Measurements from ENCODE around the gene PARP15. TPM values are rescaled to one million over a fixed set of nuclear protein-coding genes. Genes with fewer than 3 reads are reported as not detected.
"Not testable (repeated sequence)": the region's sequence is repeated elsewhere in the genome, so short reads cannot be mapped to it uniquely, and the experiment has no call there.

The PARP15 gene
- total RNA-seq, 1 donor from 2014 or later: not detected

GRCh38 chr3:122564155-122564912, 13.1 kb upstream of the PARP15 start, which contains the start of the genes DTX3L and PARP9:
TSS of gene DTX3L (plus strand) at chr3:122564338. CDS start at chr3:122564427, 89 bp downstream.
TSS of gene PARP9 (minus strand) at chr3:122564300. CDS start at chr3:122559620, 4,680 bp downstream.
- Mint-ChIP-seq H3K27me3 (ENCODE audit: insufficient read depth, low read depth) (peaks cover 11% of the 10 kb centered on the region), H3K36me3 (no peaks in the 10 kb centered on the region), H3K4me1 (peaks cover 12% of the 10 kb centered on the region), H3K9me3 (no peaks in the 10 kb centered on the region), H3K4me3 (peak within 1 kb of the TSS; percentile 79), H3K27ac (no peak within 1 kb of the TSS)
- H3F3A ChIP-seq (ENCODE audit: low read depth): peaks cover 11% of the 10 kb centered on the region
- no peaks in the 10 kb centered on the region for H3K79me2 ChIP-seq (ENCODE audit: low read depth)
- H3K27me3 ChIP-seq: peaks cover 21% of the 10 kb centered on the region
- H3K27ac ChIP-seq: no peak within 1 kb of the TSS
- H3K4me2 ChIP-seq: peak within 1 kb of the TSS; percentile 87
- no peaks in the 10 kb centered on the region for H3K9me3 ChIP-seq (ENCODE audit: low read depth)
- peak within 1 kb of the TSS; percentile 95 for H2AFZ ChIP-seq (replicated peaks)
- H3K4me3 ChIP-seq: peak within 1 kb of the TSS; percentile 54
- H3K4me1 ChIP-seq: peaks cover 13% of the 10 kb centered on the region
- H3K9ac ChIP-seq: no peak within 1 kb of the TSS
- TF ChIP-seq EZH2phosphoT487 (IDR thresholded peaks at IDR 0.05) (peak; percentile 45), CTCF (IDR thresholded peaks at IDR 0.05) (no peak), EZH2 (IDR thresholded peaks at IDR 0.05) (peak; percentile 56)
- no peaks in the 10 kb centered on the region for H4K20me1 ChIP-seq (ENCODE audit: low read depth)
- peak; percentile 68 for DNase-seq (ENCODE audit: low spot score)
- H3K36me3 ChIP-seq: no peaks in the 10 kb centered on the region

GRCh38 chr3:122568131-122568530, 9.3 kb upstream of the PARP15 start:
- H3K9me3 Mint-ChIP-seq; H3K79me2 ChIP-seq (ENCODE audit: low read depth); DNase-seq (ENCODE audit: low spot score); H3K9ac ChIP-seq; H3K36me3 ChIP-seq; H3K27ac ChIP-seq; H3K4me3 Mint-ChIP-seq; H3K27ac Mint-ChIP-seq; H3K27me3 Mint-ChIP-seq (ENCODE audit: insufficient read depth, low read depth); H3K36me3 Mint-ChIP-seq; H3K9me3 ChIP-seq (ENCODE audit: low read depth); H4K20me1 ChIP-seq (ENCODE audit: low read depth); H3K4me2 ChIP-seq; H3K4me3 ChIP-seq; H2AFZ ChIP-seq (replicated peaks): not testable (repeated sequence)
- Histone ChIP-seq H3F3A (ENCODE audit: low read depth) (peaks cover 11% of the 10 kb centered on the region), H3K4me1 (peaks cover 17% of the 10 kb centered on the region), H3K27me3 (peaks cover 17% of the 10 kb centered on the region)
- H3K4me1 Mint-ChIP-seq: peaks cover 19% of the 10 kb centered on the region

GRCh38 chr3:122568755-122569154, 8.7 kb upstream of the PARP15 start:
- no peak overlapping the region for H3K4me3 ChIP-seq
- H3K4me2 ChIP-seq: no peak overlapping the region
- DNase-seq (ENCODE audit: low spot score): no peak
- H2AFZ ChIP-seq (replicated peaks): no peak overlapping the region
- H3K36me3 ChIP-seq: no peaks in the 10 kb centered on the region
- Mint-ChIP-seq H3K9me3 (peaks cover 2% of the 10 kb centered on the region), H3K27me3 (ENCODE audit: insufficient read depth, low read depth) (peaks cover 5% of the 10 kb centered on the region), H3K27ac (no peak overlapping the region), H3K4me1 (peaks cover 16% of the 10 kb centered on the region), H3K36me3 (no peaks in the 10 kb centered on the region), H3K4me3 (no peak overlapping the region)
- H4K20me1 ChIP-seq (ENCODE audit: low read depth): no peaks in the 10 kb centered on the region
- H3F3A ChIP-seq (ENCODE audit: low read depth): peaks cover 6% of the 10 kb centered on the region
- peaks cover 12% of the 10 kb centered on the region for H3K27me3 ChIP-seq
- no peaks in the 10 kb centered on the region for H3K79me2 ChIP-seq (ENCODE audit: low read depth)
- H3K9ac ChIP-seq: no peak overlapping the region
- H3K4me1 ChIP-seq: peaks cover 15% of the 10 kb centered on the region
- H3K9me3 ChIP-seq (ENCODE audit: low read depth): no peaks in the 10 kb centered on the region
- TF ChIP-seq EZH2phosphoT487 (IDR thresholded peaks at IDR 0.05) (no peak), CTCF (IDR thresholded peaks at IDR 0.05) (no peak), EZH2 (IDR thresholded peaks at IDR 0.05) (no peak)
- no peak overlapping the region for H3K27ac ChIP-seq

- Histone ChIP-seq H3K27ac (no peak overlapping the region), H3K4me3 (no peak overlapping the region), H3K4me2 (no peak overlapping the region), H2AFZ (replicated peaks) (peak overlapping the region; percentile 94), H3K4me1 (peaks cover 6% of the 10 kb centered on the region), H3F3A (ENCODE audit: low read depth) (peaks cover 4% of the 10 kb centered on the region), H3K9me3 (ENCODE audit: low read depth) (no peaks in the 10 kb centered on the region), H3K9ac (no peak overlapping the region), H3K36me3 (no peaks in the 10 kb centered on the region), H4K20me1 (ENCODE audit: low read depth) (no peaks in the 10 kb centered on the region), H3K27me3 (peaks cover 16% of the 10 kb centered on the region), H3K79me2 (ENCODE audit: low read depth) (no peaks in the 10 kb centered on the region)
- TF ChIP-seq EZH2phosphoT487 (IDR thresholded peaks at IDR 0.05) (no peak), EZH2 (IDR thresholded peaks at IDR 0.05) (no peak), CTCF (IDR thresholded peaks at IDR 0.05) (no peak)
- peak; percentile 11 for DNase-seq (ENCODE audit: low spot score)
- Mint-ChIP-seq H3K36me3 (no peaks in the 10 kb centered on the region), H3K27me3 (ENCODE audit: insufficient read depth, low read depth) (peaks cover 7% of the 10 kb centered on the region), H3K4me3 (no peak overlapping the region), H3K4me1 (peaks cover 33% of the 10 kb centered on the region), H3K9me3 (peaks cover 2% of the 10 kb centered on the region), H3K27ac (no peak overlapping the region)
Observed at GRCh38 chr3:122572940-122573412, 4.5 kb upstream of the PARP15 start.
